A673 (cell line): ENCODE measurements around the gene SAMD4B. TPM values are rescaled to one million over a fixed set of nuclear protein-coding genes. Genes with fewer than 3 reads are reported as not detected.

ENCODE experiments used
- BruUV-seq: library from RNA; stranded (reverse); fragments of 400-500 nt; replicated peaks from 2 replicates; lab custom pipeline; 2021; lab: Mats Ljungman, UMichigan
- CTCF ChIA-PET: fragments of 300-600 bp; sonication (Branson Sonifier 250); formaldehyde crosslinking; loops from one replicate; lab custom pipeline; 2022; ENCODE audit warnings: antibody characterized with exemption; lab: Charles Lee
- POLR2A ChIA-PET: fragments of 300-600 bp; sonication (Branson Sonifier 250); formaldehyde crosslinking; loops from one replicate; lab custom pipeline; 2022; ENCODE audit warnings: antibody characterized with exemption; ENCODE audit not compliant: low non-redundant PET; lab: Charles Lee
- DNase-seq: peaks from one replicate; pipeline ENCODE4 v3.0.0-alpha.2; 2015; ENCODE audit warnings: low spot score
- H3K27ac ChIP-seq: fragments of 200-600 bp; sonication (generic); 2 replicates; pipeline ENCODE4 v1.5.1; 2016; ENCODE audit warnings: mixed run types, low read depth, mild to moderate bottlenecking, mixed read lengths, antibody characterized with exemption, low read length; ENCODE audit not compliant: poor library complexity, severe bottlenecking
- H3K27me3 ChIP-seq: fragments of 200-600 bp; sonication (generic); replicated peaks from 2 replicates; pipeline ENCODE4 v1.6.1; 2017; ENCODE audit warnings: mixed run types, low read depth, mild to moderate bottlenecking, mixed read lengths, antibody characterized with exemption, low read length; ENCODE audit not compliant: insufficient read depth, poor library complexity
- H3K36me3 ChIP-seq: fragments of 200-600 bp; sonication (generic); 2 replicates; pipeline ENCODE4 v1.6.1; 2016; ENCODE audit warnings: mixed run types, mild to moderate bottlenecking, mixed read lengths, antibody characterized with exemption, low read length; ENCODE audit not compliant: insufficient read depth, poor library complexity, severe bottlenecking
- H3K4me1 ChIP-seq: fragments of 200-600 bp; sonication (generic); 2 replicates; pipeline ENCODE4 v1.6.1; 2017; ENCODE audit warnings: mixed run types, mild to moderate bottlenecking, mixed read lengths, antibody characterized with exemption, low read length; ENCODE audit not compliant: insufficient read depth, poor library complexity, severe bottlenecking
- H3K4me3 ChIP-seq: fragments of 200-600 bp; sonication (generic); 2 replicates; pipeline ENCODE4 v1.5.1; 2016; ENCODE audit warnings: low read depth, mixed run types, mild to moderate bottlenecking, mixed read lengths, low read length; ENCODE audit not compliant: poor library complexity, severe bottlenecking
- H3K9me3 ChIP-seq: fragments of 200-600 bp; sonication (generic); 2 replicates; pipeline ENCODE4 v1.6.1; 2016; ENCODE audit warnings: mixed run types, low read depth, mild to moderate bottlenecking, mixed read lengths, antibody characterized with exemption, low read length; ENCODE audit not compliant: poor library complexity, severe bottlenecking
- EZH2 ChIP-seq: fragments of 200-600 bp; sonication (generic); IDR thresholded peaks from 2 replicates; pipeline ENCODE4 v1.6.1; 2017; ENCODE audit warnings: borderline replicate concordance, low read depth, mild to moderate bottlenecking, mixed read lengths, antibody characterized with exemption, low read length; ENCODE audit not compliant: poor library complexity, severe bottlenecking
- intact Hi-C: fragments of 100-400 bp; cut with micrococcal nuclease; formaldehyde crosslinking; loops from one replicate; pipeline ENCODE4 v1.10.0; 2022; ENCODE audit not compliant: unreplicated experiment
- total RNA-seq: library from RNA; stranded (reverse); gene quantifications from 2 replicates; pipeline ENCODE4 v1.2.3, GENCODE V29; 2021
- TF ChIP-seq, protein P1 (sequence below): fragments of 300-800, 200-600 bp; sonication (generic); conservative IDR thresholded peaks from 2 replicates; pipeline ENCODE4 v1.5.1; 2017; ENCODE audit warnings: low read depth, mild to moderate bottlenecking, antibody characterized with exemption, low read length, moderate library complexity, mixed read lengths

The SAMD4B gene
- total RNA-seq, 1 experiment from 2014 or later, result 168 TPM

DNA sequence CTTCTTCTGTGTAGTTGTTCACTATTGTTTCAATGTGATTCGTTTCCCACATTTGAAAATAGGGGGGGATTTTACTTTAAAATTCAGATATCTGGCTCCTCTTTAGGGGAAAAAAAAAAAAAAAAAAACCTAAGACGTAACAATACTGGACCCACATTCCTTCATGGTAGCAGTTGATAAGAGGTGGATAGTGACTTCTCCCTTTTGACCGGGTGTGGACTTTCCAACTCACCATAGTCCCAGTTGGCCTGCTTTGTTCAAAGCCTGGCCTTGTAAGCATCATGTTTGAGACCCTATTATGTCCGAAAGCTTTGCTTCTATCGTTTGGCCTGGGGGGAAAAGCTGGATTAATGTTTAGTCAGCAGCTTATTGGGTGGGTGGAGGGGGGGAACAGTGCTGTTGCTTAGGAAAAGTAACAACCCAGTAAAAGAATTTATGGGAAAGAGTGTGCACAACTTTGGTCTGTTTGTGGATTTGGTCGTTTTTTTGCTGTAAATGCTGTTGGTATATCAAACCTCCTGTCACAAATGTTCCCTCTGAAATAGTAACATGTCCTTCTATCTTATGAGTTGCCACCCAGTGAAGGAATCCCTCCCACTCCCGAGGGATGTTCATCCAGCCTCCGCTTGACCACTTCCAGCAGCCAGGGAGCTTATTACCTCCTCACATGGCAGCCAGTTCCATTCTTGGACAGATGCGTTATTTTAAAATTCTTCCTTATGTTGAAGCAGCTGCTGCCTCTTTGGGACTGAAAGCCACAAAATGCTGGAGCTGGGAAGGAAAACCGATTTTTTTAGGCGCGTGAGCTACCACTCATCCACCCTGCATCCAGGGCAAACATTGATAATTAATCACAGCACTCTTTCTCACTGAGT is 10.4 kb downstream of the SAMD4B start:
- peaks cover 2% of the 10 kb centered on the region for H3K4me1 ChIP-seq
- no peak overlapping the region for H3K4me3 ChIP-seq
- POLR2A ChIA-PET, result interaction anchor here (0.5 kb wide), 1 partner anchor 86 kb away, joined by 5 read pairs; no protein-coding TSS in a partner anchor
- BruUV-seq, result no TSS peak
- intact Hi-C loops, result no loop called here
- CTCF ChIA-PET, result interaction anchor here (0.6 kb wide), 2 partner anchors 10 to 31 kb away, joined by 5 to 6 read pairs; partner anchors contain the start of gene SAMD4B
- no peaks in the 10 kb centered on the region for H3K9me3 ChIP-seq
- peaks cover 67% of the 10 kb centered on the region for H3K36me3 ChIP-seq
- no peak for DNase-seq
- TF ChIP-seq, protein P1, sequence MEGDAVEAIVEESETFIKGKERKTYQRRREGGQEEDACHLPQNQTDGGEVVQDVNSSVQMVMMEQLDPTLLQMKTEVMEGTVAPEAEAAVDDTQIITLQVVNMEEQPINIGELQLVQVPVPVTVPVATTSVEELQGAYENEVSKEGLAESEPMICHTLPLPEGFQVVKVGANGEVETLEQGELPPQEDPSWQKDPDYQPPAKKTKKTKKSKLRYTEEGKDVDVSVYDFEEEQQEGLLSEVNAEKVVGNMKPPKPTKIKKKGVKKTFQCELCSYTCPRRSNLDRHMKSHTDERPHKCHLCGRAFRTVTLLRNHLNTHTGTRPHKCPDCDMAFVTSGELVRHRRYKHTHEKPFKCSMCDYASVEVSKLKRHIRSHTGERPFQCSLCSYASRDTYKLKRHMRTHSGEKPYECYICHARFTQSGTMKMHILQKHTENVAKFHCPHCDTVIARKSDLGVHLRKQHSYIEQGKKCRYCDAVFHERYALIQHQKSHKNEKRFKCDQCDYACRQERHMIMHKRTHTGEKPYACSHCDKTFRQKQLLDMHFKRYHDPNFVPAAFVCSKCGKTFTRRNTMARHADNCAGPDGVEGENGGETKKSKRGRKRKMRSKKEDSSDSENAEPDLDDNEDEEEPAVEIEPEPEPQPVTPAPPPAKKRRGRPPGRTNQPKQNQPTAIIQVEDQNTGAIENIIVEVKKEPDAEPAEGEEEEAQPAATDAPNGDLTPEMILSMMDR, result no peak
- no peak for TF ChIP-seq EZH2
- H3K27me3 ChIP-seq, result no peaks in the 10 kb centered on the region
- H3K27ac ChIP-seq, result no peak overlapping the region

DNA sequence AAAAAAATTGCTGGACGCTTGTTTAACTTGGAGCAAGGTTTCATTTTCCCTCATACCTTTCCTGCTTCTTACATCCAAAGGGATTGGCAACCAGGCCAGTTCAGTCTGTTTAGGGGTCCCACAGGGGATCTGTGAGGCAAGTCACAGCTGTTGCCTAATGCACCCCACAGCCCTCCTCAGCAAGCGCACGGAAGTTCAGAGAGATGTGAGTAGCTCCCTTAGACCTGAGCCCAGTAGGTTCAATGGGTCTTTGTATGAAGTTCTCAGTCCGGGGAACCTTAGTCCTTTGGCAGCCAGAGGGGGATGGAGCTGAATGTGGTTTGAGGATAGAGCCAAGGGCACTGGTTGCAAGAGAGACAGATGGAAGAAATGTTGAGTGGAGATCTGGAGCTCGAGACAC is 13.0 kb downstream of the SAMD4B start:
- POLR2A ChIA-PET, result no interaction called here
- H3K27me3 ChIP-seq, result no peaks in the 10 kb centered on the region
- TF ChIP-seq EZH2, result no peak
- TF ChIP-seq, protein P1, result no peak
- H3K27ac ChIP-seq, result no peak overlapping the region
- H3K4me3 ChIP-seq, result no peak overlapping the region
- H3K36me3 ChIP-seq, result peaks cover 84% of the 10 kb centered on the region
- CTCF ChIA-PET, result no interaction called here
- no TSS peak for BruUV-seq
- no peaks in the 10 kb centered on the region for H3K9me3 ChIP-seq
- intact Hi-C loops, result no loop called here
- no peaks in the 10 kb centered on the region for H3K4me1 ChIP-seq
- DNase-seq, result no peak

DNA sequence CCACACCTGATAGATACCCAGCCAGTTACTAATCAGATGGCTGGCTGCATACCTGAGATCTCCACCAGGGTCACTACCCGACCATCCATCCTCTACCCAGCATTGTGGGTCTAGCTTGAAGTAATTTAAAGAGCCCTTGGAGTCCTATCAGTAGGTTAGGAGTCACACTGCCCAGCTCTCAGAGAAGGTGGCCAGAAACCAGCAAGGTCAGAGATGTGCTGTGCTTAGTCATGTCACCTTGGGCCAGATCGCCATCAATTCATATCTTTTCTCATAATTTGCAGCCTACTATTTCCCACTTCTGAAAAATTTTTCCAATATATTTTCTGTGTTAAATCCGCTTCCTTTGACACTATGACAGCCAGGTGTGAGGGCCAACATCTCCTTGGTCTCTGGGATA is 13.9 kb downstream of the SAMD4B start:
- intact Hi-C loops, result no loop called here
- BruUV-seq, result no TSS peak
- ChIA-PET POLR2A (no interaction called here), CTCF (no interaction called here)
- TF ChIP-seq, protein P1, result no peak
- no peak for TF ChIP-seq EZH2
- no peak overlapping the region for H3K27ac ChIP-seq
- H3K4me3 ChIP-seq, result no peak overlapping the region
- H3K27me3 ChIP-seq, result no peaks in the 10 kb centered on the region
- no peak for DNase-seq
- peaks cover 89% of the 10 kb centered on the region for H3K36me3 ChIP-seq
- H3K4me1 ChIP-seq, result no peaks in the 10 kb centered on the region
- no peaks in the 10 kb centered on the region for H3K9me3 ChIP-seq
